Kidney capillary endothelial cell (primary cell): ENCODE results near the gene ZNF839.
A peak's percentile ranks its signal among the peaks of the same experiment; 100 is the strongest.
"Not testable (repeated sequence)": the region's sequence is repeated elsewhere in the genome, so short reads cannot be mapped to it uniquely, and the experiment has no call there.

Experiments used
- DNase-seq: peaks from one replicate; pipeline ENCODE4 v3.0.0-alpha.2; 2018; ENCODE audit warnings: low spot score

Gene ZNF839

GRCh38 chr14:102319351-102320032 lies at the start of gene ZNF839:
Gene ZNF839, plus strand, starts transcription at chr14:102319746. Its CDS starts 20 bp downstream, at chr14:102319766.
- DNase-seq = peak; percentile 85

DNA sequence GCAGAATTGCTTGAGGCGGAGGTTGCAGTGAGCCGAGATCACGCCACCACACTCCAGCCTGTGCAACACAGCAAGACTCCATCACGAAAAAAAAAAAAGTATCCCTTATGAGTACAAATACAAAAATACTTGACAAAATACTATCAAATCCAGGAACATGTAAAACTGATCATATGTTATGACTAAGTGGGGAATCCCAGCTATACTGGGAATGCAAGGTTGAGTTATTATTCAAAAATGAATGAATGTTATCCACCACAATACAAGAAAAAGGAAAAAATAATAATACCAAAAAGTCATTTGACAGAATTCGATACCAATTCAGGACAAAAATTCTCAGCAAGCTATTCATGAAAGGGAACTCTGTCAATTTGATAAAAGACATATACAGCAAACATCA lies 47.2 kb upstream of the ZNF839 start:
- DNase-seq = no peak

GRCh38 chr14:102275866-102276265 lies 43.7 kb upstream of the ZNF839 start:
- DNase-seq = no peak

DNA sequence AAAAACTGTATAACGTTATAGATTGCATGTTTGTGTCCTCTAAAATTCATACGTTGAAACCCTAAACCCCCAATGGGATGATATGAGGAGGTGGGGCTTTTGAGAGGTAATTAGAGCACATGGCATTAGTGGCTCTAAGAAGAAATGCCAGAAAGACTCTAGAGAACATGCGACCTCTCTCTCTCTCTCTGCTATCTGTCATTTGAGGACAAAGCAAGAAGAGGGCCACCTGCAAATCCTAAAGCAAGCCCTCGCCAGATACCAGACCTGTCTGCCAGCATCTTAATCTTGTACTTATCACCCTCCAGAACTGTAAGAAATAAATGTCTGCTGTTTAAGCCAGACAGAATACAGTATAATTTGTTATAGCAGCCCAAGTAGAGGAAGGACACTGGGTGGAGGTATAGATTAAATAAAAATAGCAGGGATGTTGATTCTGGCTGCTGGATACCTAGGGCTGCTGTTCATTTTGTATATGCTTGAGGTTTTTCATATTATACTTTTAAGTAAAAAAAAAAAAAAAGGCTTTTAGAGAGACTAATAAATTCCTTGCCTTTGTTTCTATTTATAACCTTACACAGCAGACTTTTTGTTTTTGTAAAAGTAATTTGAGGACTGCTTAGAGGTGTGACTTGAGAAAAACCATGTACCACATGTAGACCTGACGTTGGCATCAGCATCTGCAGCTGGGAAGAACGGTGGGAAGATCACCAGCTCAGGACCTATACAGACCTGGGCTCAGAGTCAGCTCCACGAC lies 41.5 kb upstream of the ZNF839 start:
- no peak for DNase-seq

- no peak for DNase-seq
These were observed 41.0 kb upstream of the ZNF839 start for GRCh38 chr14:102278631-102278935.

GRCh38 chr14:102279282-102279681 lies 40.3 kb upstream of the ZNF839 start:
- no peak for DNase-seq

DNA sequence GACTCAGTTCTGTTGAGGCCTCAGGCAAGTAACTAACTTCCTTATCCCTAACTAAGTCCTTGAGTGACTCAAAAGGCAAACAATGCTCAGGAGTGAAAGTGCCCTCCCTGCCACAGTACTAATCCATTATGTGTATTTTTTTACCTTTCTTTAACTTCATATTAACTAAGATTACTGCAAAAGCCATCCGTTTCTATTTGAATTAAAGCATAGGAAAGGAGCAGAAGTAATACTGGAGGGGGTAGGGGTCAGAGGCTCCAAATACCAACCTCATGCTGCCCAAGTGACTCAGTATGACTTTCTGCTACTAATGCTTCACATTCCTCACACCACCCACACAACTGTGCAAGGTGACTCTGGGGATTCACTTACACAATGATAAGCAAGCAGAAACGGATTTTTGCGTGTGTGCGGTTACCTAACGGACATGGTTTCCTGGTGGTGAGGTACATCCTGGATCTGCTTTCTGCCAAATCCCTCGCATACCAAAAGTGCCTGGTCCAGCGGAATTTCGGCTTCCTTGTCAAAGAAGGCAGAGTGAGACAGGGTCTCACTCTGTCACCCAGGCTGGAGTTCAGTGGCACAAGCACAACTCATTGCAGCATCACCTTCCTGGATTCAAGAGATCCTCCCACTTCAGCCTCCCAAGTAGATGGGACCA lies 39.7 kb upstream of the ZNF839 start:
- DNase-seq = peak; percentile 61

DNA sequence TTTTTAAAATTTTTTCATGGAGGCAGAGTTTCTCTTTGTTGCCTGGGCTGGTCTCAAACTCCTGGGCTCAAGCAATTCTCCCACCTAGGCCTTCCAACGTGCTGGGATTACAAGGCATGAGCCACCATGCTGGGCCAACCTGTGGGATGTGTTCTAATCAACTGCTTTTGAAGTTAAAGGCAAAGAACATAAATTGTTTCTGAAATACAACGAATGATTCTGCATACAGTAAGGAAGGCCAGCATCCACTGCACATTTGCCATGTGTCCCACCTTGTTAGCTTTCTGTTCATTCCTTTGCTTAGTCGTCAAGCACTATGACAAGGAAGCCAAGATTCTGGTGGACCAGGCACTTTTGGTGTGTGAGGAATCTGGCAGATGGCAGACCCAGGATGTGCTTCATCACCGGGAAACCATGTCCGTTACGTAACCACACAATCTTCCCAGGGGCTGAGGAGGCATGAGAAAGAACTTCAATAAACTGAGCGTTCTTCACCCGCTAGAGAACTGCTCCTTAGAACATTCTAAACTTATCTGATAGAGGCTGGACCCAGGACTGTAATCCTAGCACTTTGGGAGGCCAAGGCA lies 39.1 kb upstream of the ZNF839 start:
- DNase-seq = no peak

GRCh38 chr14:102282751-102283465 lies 36.6 kb upstream of the ZNF839 start:
- DNase-seq = no peak

DNA sequence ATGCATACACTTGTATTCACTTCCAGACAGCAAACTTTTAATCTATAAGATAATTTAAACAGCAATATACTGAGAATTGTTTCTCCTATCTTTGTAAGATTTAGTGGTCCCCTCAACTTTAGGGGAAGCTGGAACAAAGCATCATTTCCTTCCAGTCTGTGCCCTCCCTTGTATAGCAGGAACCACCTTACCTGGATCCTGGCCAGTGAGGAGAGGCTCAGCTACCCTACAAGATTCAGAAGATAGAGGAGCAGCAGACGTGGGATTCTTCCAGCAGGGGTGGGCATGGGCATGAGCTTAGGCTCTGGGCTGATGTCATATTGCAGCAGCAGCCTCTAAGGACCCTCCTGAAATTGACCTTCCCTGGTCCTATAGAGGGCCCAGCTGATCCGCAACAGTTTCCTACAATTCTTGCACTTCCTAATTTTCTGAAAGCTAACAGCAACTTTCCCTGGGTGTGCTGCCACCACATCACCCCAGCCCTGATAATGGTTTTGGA lies 35.9 kb upstream of the ZNF839 start:
- no peak for DNase-seq

DNA sequence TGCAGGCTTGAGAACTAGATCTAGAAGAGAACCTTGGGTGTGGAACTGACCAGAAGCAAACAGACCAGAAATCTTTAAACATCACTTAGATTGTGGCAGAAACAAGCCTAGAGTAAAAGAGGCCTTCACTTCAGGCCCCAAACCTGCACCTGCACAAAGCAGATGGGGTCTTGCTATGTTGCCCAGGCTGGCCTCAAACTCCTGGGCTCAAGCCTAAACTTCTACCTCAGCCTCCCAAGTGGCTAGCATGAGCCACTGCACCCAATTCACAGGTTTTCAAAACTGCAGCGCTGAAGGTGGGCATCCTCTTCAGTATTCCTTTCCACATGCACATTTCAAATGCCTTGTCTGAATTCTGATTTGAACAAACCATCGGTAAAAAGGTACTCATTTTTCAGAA lies 34.4 kb upstream of the ZNF839 start:
- DNase-seq = no peak

- no peak for DNase-seq
These were observed 31.4 kb upstream of the ZNF839 start for GRCh38 chr14:102288139-102288538.

GRCh38 chr14:102292441-102292840 lies 27.1 kb upstream of the ZNF839 start:
- no peak for DNase-seq

DNA sequence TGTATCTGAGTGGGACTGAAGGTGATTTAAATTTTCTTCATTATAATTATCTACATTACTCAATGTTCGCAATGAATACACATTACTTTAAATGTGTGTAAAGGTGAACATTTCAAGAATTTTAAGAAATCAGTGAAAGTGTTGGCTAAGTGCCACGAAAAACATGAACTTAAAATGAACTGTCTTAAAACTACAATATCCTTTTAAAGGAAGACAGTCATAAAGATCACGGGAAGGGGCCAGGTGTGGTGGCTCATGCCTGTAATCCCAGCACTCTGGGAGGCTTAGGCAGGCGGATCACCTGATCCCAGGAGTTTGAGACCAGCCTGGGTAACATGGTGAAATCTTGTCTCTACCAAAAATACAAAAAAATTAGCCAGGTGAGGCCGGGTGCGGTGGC lies 25.8 kb upstream of the ZNF839 start:
- no peak for DNase-seq

GRCh38 chr14:102295270-102295669 lies 24.3 kb upstream of the ZNF839 start:
- no peak for DNase-seq

DNA sequence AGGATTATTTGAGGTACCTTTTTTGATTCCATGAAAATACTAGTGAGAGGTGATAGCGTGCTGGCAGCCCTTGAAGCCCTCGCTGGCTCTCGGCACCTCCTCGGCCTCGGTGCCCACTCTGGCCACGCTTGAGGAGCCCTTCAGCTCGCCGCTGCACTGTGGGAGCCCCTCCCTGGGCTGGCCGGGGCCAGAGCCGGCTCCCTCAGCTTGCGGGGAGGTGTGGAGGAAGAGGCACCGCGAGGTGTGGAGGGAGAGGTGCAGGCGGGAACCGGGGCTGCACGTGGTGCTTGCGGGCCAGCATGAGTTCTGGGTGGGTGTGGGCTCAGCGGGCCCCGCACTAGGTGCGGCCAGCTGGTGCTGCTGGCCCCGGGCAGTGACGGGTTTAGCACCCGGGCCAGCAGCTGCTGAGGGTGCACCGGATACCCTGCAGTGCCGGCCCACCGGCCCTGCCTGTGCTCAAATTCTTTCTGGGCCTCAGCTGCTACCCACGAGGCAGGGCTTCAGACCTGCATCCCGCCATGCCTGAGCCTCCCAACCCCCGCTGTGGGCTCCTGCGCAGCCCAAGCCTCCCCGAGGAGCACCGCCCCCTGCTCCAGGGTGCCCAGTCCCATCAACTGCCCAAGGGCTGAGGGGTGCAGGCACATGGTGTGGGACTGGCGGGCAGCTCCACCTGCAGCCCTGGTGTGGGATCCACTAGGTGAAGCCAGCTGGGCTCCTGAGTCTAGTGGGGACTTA lies 21.9 kb upstream of the ZNF839 start:
- no peak for DNase-seq

DNA sequence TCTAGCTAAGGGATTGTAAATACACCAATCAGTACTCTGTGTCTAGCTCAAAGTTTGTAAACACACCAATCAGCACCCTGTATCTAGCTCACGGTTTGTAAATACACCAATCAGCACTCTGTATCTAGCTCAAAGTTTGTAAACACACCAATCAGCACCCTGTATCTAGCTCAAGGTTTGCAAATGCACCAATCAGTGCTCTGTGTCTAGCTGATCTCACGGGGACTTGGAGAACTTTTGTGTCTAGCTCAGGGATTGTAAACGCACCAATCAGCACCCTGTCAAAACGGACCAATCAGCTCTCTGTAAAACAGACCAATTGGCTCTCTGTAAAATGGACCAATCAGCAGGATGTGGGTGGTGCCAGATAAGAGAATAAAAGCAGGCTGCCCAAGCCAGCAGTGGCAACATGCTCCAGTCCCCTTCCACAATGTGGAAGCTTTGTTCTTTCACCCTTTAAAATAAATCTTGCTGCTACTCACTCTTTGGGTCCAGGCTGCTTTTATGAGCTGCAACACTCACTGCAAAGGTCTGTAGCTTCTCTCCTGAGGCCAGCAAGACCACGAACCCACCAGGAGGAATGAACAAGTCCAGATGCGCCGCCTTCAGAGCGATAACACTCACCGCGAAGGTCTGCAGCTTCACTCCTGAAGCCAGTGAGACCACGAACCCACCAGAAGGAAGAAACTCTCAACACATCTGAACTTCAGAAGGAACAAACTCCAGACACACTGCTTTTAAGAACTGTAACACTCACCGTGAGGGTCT lies 21.1 kb upstream of the ZNF839 start:
- not testable (repeated sequence) for DNase-seq

DNA sequence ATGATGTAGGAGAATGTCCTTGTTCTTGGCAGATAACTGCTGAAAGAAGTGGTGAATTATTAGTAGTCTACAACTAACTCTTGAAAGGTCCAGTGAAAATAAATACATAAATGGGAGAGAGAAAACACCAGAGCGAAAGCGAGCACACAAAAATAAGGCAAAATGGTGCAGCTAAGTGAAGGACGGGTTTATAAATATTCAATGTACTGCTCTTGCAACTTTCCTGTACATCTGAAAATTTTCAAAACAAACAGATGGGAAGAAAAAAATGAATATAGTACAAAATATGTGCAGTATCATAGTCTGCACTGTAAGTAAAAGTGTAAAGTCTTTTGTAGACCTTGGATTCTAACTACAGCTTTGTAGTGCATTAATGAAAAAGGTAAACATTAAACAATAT lies 15.9 kb upstream of the ZNF839 start:
- DNase-seq = no peak

DNA sequence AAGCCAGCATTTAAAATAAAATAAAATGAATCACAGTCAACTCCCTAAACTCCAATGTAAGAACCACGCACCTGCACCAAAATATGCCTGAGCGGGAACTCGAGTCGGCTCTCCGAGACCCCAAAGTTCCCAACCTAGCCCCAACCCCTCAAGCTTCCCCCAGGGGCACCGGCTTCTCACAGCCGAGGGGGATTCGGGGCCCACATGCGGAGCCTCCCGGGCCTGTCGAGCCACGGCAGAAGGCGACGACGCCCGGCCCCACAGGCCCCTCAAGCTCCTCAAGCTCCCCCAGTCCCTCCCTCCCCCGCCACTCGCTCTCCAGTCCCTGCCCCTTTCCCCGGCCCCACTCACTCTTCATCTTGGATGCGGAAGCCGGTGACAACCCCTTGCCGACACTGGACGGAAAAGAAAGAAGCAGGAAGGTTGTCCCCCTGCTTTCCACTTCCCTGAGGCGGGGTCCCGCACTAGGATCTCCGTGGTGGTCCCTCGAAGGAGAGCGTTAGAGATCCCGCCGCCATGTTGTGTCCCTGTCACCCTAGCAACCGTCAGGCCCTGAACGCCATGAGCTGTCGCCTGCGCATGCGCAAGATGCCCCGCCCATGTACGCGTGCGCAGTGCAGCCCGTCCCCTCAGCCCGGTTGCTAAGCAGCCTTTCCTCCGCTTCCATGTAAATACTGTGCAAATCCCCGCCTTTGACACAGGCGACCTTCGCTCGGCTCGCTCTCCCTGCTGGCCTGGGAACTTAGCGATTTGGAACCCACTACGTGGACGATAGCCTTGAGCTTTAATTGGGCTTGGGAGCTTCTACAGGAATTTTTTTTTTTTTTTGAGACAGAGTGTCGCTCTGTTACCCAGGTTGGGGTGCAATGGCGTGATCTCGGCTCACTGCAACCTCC lies 14.7 kb upstream of the ZNF839 start, which contains the start of gene MOK:
TSS of gene MOK (minus strand) at position 554 of the 896 bp plus-strand sequence. CDS start at position 358, 196 bp downstream.
- peak; percentile 91 for DNase-seq
